IPS DF 6.9 (cell line): ENCODE measurements around the gene F12.
"Not testable (repeated sequence)": the region's sequence is repeated elsewhere in the genome, so short reads cannot be mapped to it uniquely, and the experiment has no call there.

Experiments used
- DNase-seq: peaks from one replicate; pipeline ENCODE4 v3.0.0-alpha.2; 2013; ENCODE audit warnings: low read depth, low spot score
- H3K27ac ChIP-seq: one replicate; pipeline ENCODE4 v1.5.1; 2013; ENCODE audit warnings: low read length, control low read depth
- H3K27me3 ChIP-seq: 2 replicates; pipeline ENCODE4 v1.6.1; 2013; ENCODE audit warnings: mild to moderate bottlenecking, low read length; ENCODE audit not compliant: control insufficient read depth, insufficient read depth
- H3K36me3 ChIP-seq: 2 replicates; pipeline ENCODE4 v1.6.1; 2013; ENCODE audit warnings: low read length; ENCODE audit not compliant: control insufficient read depth, insufficient read depth
- H3K4me1 ChIP-seq: 2 replicates; pipeline ENCODE4 v1.6.1; 2013; ENCODE audit warnings: low read length; ENCODE audit not compliant: control insufficient read depth, insufficient read depth
- H3K4me3 ChIP-seq: 2 replicates; pipeline ENCODE4 v1.5.1; 2013; ENCODE audit warnings: mild to moderate bottlenecking, low read length
- H3K9me3 ChIP-seq: 2 replicates; pipeline ENCODE4 v1.6.1; 2013; ENCODE audit warnings: low read length, inconsistent platforms; ENCODE audit not compliant: control insufficient read depth, insufficient read depth
- WGBS: extraction: QIAGEN DNeasy Blood & Tissue Kit; methylation state at CpG from one replicate; pipeline ENCODE4 v1.1.7; 2013; ENCODE audit warnings: mixed read lengths, missing lambda C conversion rate; ENCODE audit not compliant: insufficient read length, insufficient coverage; 5-methylcytosine and 5-hydroxymethylcytosine counted together

F12 gene

GRCh38 chr5:177423671-177424070, 14.3 kb upstream of the F12 start:
- Histone ChIP-seq H3K4me3 (no peak overlapping the region), H3K27me3 (no peaks in the 10 kb centered on the region), H3K4me1 (no peaks in the 10 kb centered on the region), H3K27ac (no peak overlapping the region), H3K36me3 (no peaks in the 10 kb centered on the region), H3K9me3 (no peaks in the 10 kb centered on the region)
- WGBS, result no CpG with 5 or more reads among the region's 2 CpGs
- DNase-seq, result no peak

- no peak overlapping the region for H3K4me3 ChIP-seq
- no peaks in the 10 kb centered on the region for H3K9me3 ChIP-seq
- no CpG with 5 or more reads among the region's 6 CpGs for WGBS
- H3K27me3 ChIP-seq, result no peaks in the 10 kb centered on the region
- no peaks in the 10 kb centered on the region for H3K4me1 ChIP-seq
- no peaks in the 10 kb centered on the region for H3K36me3 ChIP-seq
- no peak for DNase-seq
- no peak overlapping the region for H3K27ac ChIP-seq
These were observed 11.9 kb upstream of the F12 start for GRCh38 chr5:177421062-177421798.

GRCh38 chr5:177420472-177420871, 11.1 kb upstream of the F12 start:
- not testable (repeated sequence) for H3K27me3 ChIP-seq, H3K9me3 ChIP-seq, H3K36me3 ChIP-seq, H3K4me1 ChIP-seq, H3K4me3 ChIP-seq, DNase-seq, H3K27ac ChIP-seq
- no CpG with 5 or more reads among the region's 7 CpGs for WGBS

GRCh38 chr5:177419046-177419445, 9.7 kb upstream of the F12 start:
- H3K4me3 ChIP-seq, result no peak overlapping the region
- no peaks in the 10 kb centered on the region for H3K4me1 ChIP-seq
- no CpG with 5 or more reads among the region's 3 CpGs for WGBS
- no peak overlapping the region for H3K27ac ChIP-seq
- H3K9me3 ChIP-seq, result no peaks in the 10 kb centered on the region
- no peak for DNase-seq
- H3K27me3 ChIP-seq, result no peaks in the 10 kb centered on the region
- no peaks in the 10 kb centered on the region for H3K36me3 ChIP-seq

GRCh38 chr5:177417081-177417480, 7.7 kb upstream of the F12 start:
- H3K27ac ChIP-seq, H3K4me3 ChIP-seq, H3K9me3 ChIP-seq, H3K27me3 ChIP-seq, H3K4me1 ChIP-seq, H3K36me3 ChIP-seq, DNase-seq: not testable (repeated sequence)
- no CpG with 5 or more reads among the region's 6 CpGs for WGBS

- H3K27me3 ChIP-seq, result no peaks in the 10 kb centered on the region
- H3K36me3 ChIP-seq, result no peaks in the 10 kb centered on the region
- H3K27ac ChIP-seq, result no peak overlapping the region
- WGBS, result no CpG with 5 or more reads among the region's 3 CpGs
- DNase-seq, result no peak
- no peak overlapping the region for H3K4me3 ChIP-seq
- H3K9me3 ChIP-seq, result no peaks in the 10 kb centered on the region
- H3K4me1 ChIP-seq, result no peaks in the 10 kb centered on the region
These were observed 5.1 kb upstream of the F12 start for GRCh38 chr5:177414481-177414880.

GRCh38 chr5:177412603-177413233, 3.4 kb upstream of the F12 start:
- Histone ChIP-seq H3K36me3 (no peaks in the 10 kb centered on the region), H3K4me3 (no peak overlapping the region), H3K27ac (no peak overlapping the region), H3K4me1 (no peaks in the 10 kb centered on the region), H3K9me3 (no peaks in the 10 kb centered on the region), H3K27me3 (peaks cover 2% of the 10 kb centered on the region; the same call in 1 of the 2 replicates)
- no peak for DNase-seq
- WGBS, result no CpG with 5 or more reads among the region's 8 CpGs

GRCh38 chr5:177410575-177410974, 1.2 kb upstream of the F12 start:
- no peaks in the 10 kb centered on the region for H3K36me3 ChIP-seq
- H3K4me3 ChIP-seq, result no peak overlapping the region
- peaks cover 4% of the 10 kb centered on the region; the same call in 1 of the 2 replicates for H3K27me3 ChIP-seq
- DNase-seq, result no peak
- no CpG with 5 or more reads among the region's 3 CpGs for WGBS
- H3K9me3 ChIP-seq, result no peaks in the 10 kb centered on the region
- H3K27ac ChIP-seq, result no peak overlapping the region
- no peaks in the 10 kb centered on the region for H3K4me1 ChIP-seq

- H3K4me1 ChIP-seq, result peaks cover 4% of the 10 kb centered on the region
- H3K4me3 ChIP-seq, result no peak overlapping the region
- DNase-seq, result no peak
- WGBS, result no CpG with 5 or more reads among the region's 5 CpGs
- H3K36me3 ChIP-seq, result no peaks in the 10 kb centered on the region
- no peak overlapping the region for H3K27ac ChIP-seq
- H3K9me3 ChIP-seq, result no peaks in the 10 kb centered on the region
- peaks cover 20% of the 10 kb centered on the region; the same call in 1 of the 2 replicates for H3K27me3 ChIP-seq
These were observed 3.6 kb downstream of the F12 start for GRCh38 chr5:177405805-177406204.

- Histone ChIP-seq H3K4me1 (peaks cover 4% of the 10 kb centered on the region), H3K9me3 (no peaks in the 10 kb centered on the region), H3K27me3 (peaks cover 20% of the 10 kb centered on the region; the same call in 1 of the 2 replicates), H3K36me3 (no peaks in the 10 kb centered on the region), H3K4me3 (no peak overlapping the region), H3K27ac (no peak overlapping the region)
- no CpG with 5 or more reads among the region's 2 CpGs for WGBS
- DNase-seq, result no peak
These were observed 4.1 kb downstream of the F12 start for GRCh38 chr5:177405312-177405711.
